Activated naive CD8-positive, alpha-beta T cell treated with anti-CD3 and anti-CD28 coated beads, Interleukin-2, amount 50 U/mL, for 16 hours (primary cell): Measurements from ENCODE around the gene KCNC3.
"Not testable (repeated sequence)": the region's sequence is repeated elsewhere in the genome, so short reads cannot be mapped to it uniquely, and the experiment has no call there.

ENCODE experiments used
- DNase-seq: peaks from one replicate; pipeline ENCODE4 v3.0.0-alpha.2; 2020; ENCODE audit warnings: low read depth, low spot score

KCNC3 gene

GRCh38 chr19:50353487-50353880 lies 24.3 kb upstream of the KCNC3 start:
- DNase-seq = not testable (repeated sequence)

- DNase-seq = no peak
Measured at GRCh38 chr19:50352242-50352641, 23.1 kb upstream of the KCNC3 start.

- no peak for DNase-seq
Measured at GRCh38 chr19:50349277-50350057, 20.3 kb upstream of the KCNC3 start.

GRCh38 chr19:50347089-50347581 lies 18.0 kb upstream of the KCNC3 start:
- not testable (repeated sequence) for DNase-seq

GRCh38 chr19:50344661-50345318 lies 15.6 kb upstream of the KCNC3 start:
- DNase-seq = no peak

GRCh38 chr19:50341091-50341564 lies 12.0 kb upstream of the KCNC3 start:
- no peak for DNase-seq

- no peak for DNase-seq
Measured at GRCh38 chr19:50340331-50340730, 11.2 kb upstream of the KCNC3 start.

GRCh38 chr19:50337031-50337430 lies 7.9 kb upstream of the KCNC3 start:
- DNase-seq = not testable (repeated sequence)

- DNase-seq = no peak
Measured at GRCh38 chr19:50334741-50335421, 5.7 kb upstream of the KCNC3 start.

- DNase-seq = peak; percentile 47
Measured at GRCh38 chr19:50333737-50334617, 4.8 kb upstream of the KCNC3 start.

- peak; percentile 68 for DNase-seq
Measured at GRCh38 chr19:50333235-50333736, 4.1 kb upstream of the KCNC3 start.

- no peak for DNase-seq
Measured at GRCh38 chr19:50332244-50333038, 3.3 kb upstream of the KCNC3 start.

GRCh38 chr19:50331994-50332243 lies 2.7 kb upstream of the KCNC3 start:
- DNase-seq = no peak

GRCh38 chr19:50331221-50331993 lies 2.2 kb upstream of the KCNC3 start:
- no peak for DNase-seq

- DNase-seq = peak; percentile 43
Measured at GRCh38 chr19:50330365-50331078, 1.3 kb upstream of the KCNC3 start.

GRCh38 chr19:50329926-50330294 lies 733 bp upstream of the KCNC3 start:
- DNase-seq = not testable (repeated sequence)

- DNase-seq = no peak
Measured at GRCh38 chr19:50328873-50329145, 368 bp downstream of the KCNC3 start.

- no peak for DNase-seq
Measured at GRCh38 chr19:50328224-50328872, 829 bp downstream of the KCNC3 start.
